ENCODE measurements around the gene PTPRN2. TPM values are rescaled to one million over a fixed set of nuclear protein-coding genes. Genes with fewer than 3 reads are reported as not detected.
A peak's percentile ranks its signal among the peaks of the same experiment; 100 is the strongest.

The PTPRN2 gene
- total and polyA plus RNA-seq, 2 donors (not counting 1 experiment from before 2014, with no cell fraction given) = 0.54 to 1.2 TPM

DNA sequence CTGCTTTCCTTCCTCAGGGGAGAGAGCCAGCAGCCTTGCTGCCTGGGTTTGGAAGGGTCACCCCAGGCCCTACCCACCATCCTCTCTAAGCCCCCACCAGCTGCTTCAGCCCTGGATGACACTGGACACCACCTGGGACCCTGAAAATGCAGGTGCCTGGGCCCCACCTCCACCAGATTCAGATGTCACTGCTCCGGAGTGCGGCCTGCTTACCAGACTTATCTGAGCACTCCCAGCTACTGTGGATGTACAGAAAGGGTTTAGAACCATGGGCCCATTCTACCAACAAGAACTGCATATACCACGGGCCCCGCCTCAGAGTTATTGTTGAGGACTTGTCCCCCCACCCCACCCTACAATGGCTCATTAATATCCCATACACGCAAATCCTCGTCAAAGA is 172.3 kb downstream of the PTPRN2 start:
- H3K4me1 ChIP-seq (ENCODE audit: control insufficient read depth, extremely low read depth, insufficient read depth, low read length) = no peaks in the 10 kb centered on the region
- TF ChIP-seq, protein P1, sequence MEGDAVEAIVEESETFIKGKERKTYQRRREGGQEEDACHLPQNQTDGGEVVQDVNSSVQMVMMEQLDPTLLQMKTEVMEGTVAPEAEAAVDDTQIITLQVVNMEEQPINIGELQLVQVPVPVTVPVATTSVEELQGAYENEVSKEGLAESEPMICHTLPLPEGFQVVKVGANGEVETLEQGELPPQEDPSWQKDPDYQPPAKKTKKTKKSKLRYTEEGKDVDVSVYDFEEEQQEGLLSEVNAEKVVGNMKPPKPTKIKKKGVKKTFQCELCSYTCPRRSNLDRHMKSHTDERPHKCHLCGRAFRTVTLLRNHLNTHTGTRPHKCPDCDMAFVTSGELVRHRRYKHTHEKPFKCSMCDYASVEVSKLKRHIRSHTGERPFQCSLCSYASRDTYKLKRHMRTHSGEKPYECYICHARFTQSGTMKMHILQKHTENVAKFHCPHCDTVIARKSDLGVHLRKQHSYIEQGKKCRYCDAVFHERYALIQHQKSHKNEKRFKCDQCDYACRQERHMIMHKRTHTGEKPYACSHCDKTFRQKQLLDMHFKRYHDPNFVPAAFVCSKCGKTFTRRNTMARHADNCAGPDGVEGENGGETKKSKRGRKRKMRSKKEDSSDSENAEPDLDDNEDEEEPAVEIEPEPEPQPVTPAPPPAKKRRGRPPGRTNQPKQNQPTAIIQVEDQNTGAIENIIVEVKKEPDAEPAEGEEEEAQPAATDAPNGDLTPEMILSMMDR (conservative IDR thresholded peaks at IDR 0.05 in 1 of 2, IDR thresholded peaks at IDR 0.05 in 1 of 2; ENCODE audit: low read depth in 1 of 2, low read length in 2 of 2) = no peak
- TF ChIP-seq EZH2 (IDR thresholded peaks at IDR 0.05; ENCODE audit: low read length, missing control alignments) = no peak
- H2AFZ ChIP-seq (ENCODE audit: low read length) = no peak overlapping the region

DNA sequence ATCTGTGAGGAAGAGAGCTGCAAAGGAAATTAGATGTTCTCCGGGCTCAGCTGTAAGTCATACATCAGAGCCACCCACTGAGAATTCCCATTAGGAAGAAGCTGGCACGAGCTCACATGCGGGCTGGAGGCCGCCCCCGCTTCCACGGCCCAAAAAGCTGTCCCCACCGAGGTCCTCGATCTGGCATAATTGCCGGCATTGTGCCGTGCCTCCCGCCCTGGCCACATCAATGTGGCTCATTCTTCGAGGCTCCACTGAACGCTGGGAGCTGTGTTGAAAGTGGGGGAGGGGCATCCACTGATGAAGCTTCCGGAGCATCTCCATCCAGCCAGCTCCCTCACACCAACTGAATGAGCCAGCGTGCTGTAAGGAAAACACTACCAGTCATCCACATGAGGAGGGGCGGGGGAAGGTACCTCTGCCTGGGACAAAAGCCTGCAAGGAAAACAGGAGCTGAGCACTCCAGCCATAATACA is 173.1 kb downstream of the PTPRN2 start:
- DNase-seq (ENCODE audit: low read depth in 2 of 2) = peak in 1 of 2 donors; percentile 12
- H2AFZ ChIP-seq (ENCODE audit: low read length) = no peak overlapping the region

More for the DNA sequence above, 172.3 kb downstream of the PTPRN2 start:
- Histone ChIP-seq H3K4me2 (ENCODE audit: extremely low read depth, insufficient read depth, low read length) (no peak overlapping the region), H3K36me3 (ENCODE audit: control insufficient read depth, insufficient read depth, low read length) (no peaks in the 10 kb centered on the region), H3K9ac (ENCODE audit: insufficient read depth, low read length) (no peak overlapping the region), H3K79me2 (ENCODE audit: control insufficient read depth, insufficient read depth, low read length) (no peaks in the 10 kb centered on the region), H3K27me3 (ENCODE audit: control insufficient read depth, insufficient read depth, low read length) (no peaks in the 10 kb centered on the region), H3K27ac (ENCODE audit: insufficient read depth, low read length) (no peak overlapping the region), H3K4me3 (replicated peaks in 1 of 4; ENCODE audit: control extremely low read depth in 1 of 4, insufficient read depth in 1 of 4, low read depth in 3 of 4, low read length in 4 of 4) (no peak overlapping the region), H3K9me3 (ENCODE audit: control insufficient read depth, insufficient read depth, low read depth, low read length) (no peaks in the 10 kb centered on the region), H4K20me1 (ENCODE audit: control insufficient read depth, extremely low read depth, insufficient read depth, low read length) (no peaks in the 10 kb centered on the region)
- DNase-seq (ENCODE audit: low read depth in 2 of 2) = no peak

DNA sequence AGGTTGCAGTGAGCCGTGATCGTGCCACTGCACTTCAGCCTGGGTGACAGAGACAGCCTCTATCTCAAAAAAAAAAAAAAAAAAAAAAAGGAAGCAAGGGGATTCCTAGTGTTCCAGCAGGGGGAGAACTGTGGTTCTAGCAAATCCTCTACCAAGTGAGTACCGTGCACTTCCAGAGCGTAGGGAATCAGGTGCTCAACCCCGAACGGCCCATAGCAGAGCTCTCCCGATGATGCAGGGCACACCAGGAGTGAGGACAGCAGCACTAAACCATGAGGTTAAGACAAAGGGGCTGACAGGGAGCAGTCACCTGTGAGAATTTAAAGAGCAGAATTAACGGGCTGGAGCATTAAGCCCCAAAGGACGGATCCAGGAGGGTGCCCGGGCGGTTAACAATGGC is 173.6 kb downstream of the PTPRN2 start:
- Histone ChIP-seq H4K20me1 (ENCODE audit: control insufficient read depth, extremely low read depth, insufficient read depth, low read length) (no peaks in the 10 kb centered on the region), H3K4me1 (ENCODE audit: control insufficient read depth, extremely low read depth, insufficient read depth, low read length) (no peaks in the 10 kb centered on the region), H3K27ac (ENCODE audit: insufficient read depth, low read length) (no peak overlapping the region), H2AFZ (ENCODE audit: low read length) (no peak overlapping the region), H3K9me3 (ENCODE audit: control insufficient read depth, insufficient read depth, low read depth, low read length) (no peaks in the 10 kb centered on the region), H3K4me3 (replicated peaks in 1 of 4; ENCODE audit: control extremely low read depth in 1 of 4, insufficient read depth in 1 of 4, low read depth in 3 of 4, low read length in 4 of 4) (no peak overlapping the region), H3K9ac (ENCODE audit: insufficient read depth, low read length) (no peak overlapping the region), H3K36me3 (ENCODE audit: control insufficient read depth, insufficient read depth, low read length) (no peaks in the 10 kb centered on the region), H3K27me3 (ENCODE audit: control insufficient read depth, insufficient read depth, low read length) (no peaks in the 10 kb centered on the region), H3K4me2 (ENCODE audit: extremely low read depth, insufficient read depth, low read length) (no peak overlapping the region), H3K79me2 (ENCODE audit: control insufficient read depth, insufficient read depth, low read length) (no peaks in the 10 kb centered on the region)
- no peak for DNase-seq (ENCODE audit: low read depth in 2 of 2)
- TF ChIP-seq, protein P1 (conservative IDR thresholded peaks at IDR 0.05 in 1 of 2, IDR thresholded peaks at IDR 0.05 in 1 of 2; ENCODE audit: low read depth in 1 of 2, low read length in 2 of 2) = no peak
- no peak for TF ChIP-seq EZH2 (IDR thresholded peaks at IDR 0.05; ENCODE audit: low read length, missing control alignments)

More for the DNA sequence above, 173.1 kb downstream of the PTPRN2 start:
- Histone ChIP-seq H3K79me2 (ENCODE audit: control insufficient read depth, insufficient read depth, low read length) (no peaks in the 10 kb centered on the region), H3K4me3 (replicated peaks in 1 of 4; ENCODE audit: control extremely low read depth in 1 of 4, insufficient read depth in 1 of 4, low read depth in 3 of 4, low read length in 4 of 4) (no peak overlapping the region), H3K4me1 (ENCODE audit: control insufficient read depth, extremely low read depth, insufficient read depth, low read length) (no peaks in the 10 kb centered on the region), H3K9me3 (ENCODE audit: control insufficient read depth, insufficient read depth, low read depth, low read length) (no peaks in the 10 kb centered on the region), H3K27ac (ENCODE audit: insufficient read depth, low read length) (no peak overlapping the region), H3K36me3 (ENCODE audit: control insufficient read depth, insufficient read depth, low read length) (no peaks in the 10 kb centered on the region), H3K9ac (ENCODE audit: insufficient read depth, low read length) (no peak overlapping the region), H3K4me2 (ENCODE audit: extremely low read depth, insufficient read depth, low read length) (no peak overlapping the region), H3K27me3 (ENCODE audit: control insufficient read depth, insufficient read depth, low read length) (no peaks in the 10 kb centered on the region), H4K20me1 (ENCODE audit: control insufficient read depth, extremely low read depth, insufficient read depth, low read length) (no peaks in the 10 kb centered on the region)
- no peak for TF ChIP-seq EZH2 (IDR thresholded peaks at IDR 0.05; ENCODE audit: low read length, missing control alignments)
- TF ChIP-seq, protein P1 (conservative IDR thresholded peaks at IDR 0.05 in 1 of 2, IDR thresholded peaks at IDR 0.05 in 1 of 2; ENCODE audit: low read depth in 1 of 2, low read length in 2 of 2) = no peak

Measured in fibroblast of lung (primary cell).